GM12878 (cell line): ENCODE measurements around the gene REEP1. TPM values are rescaled to one million over a fixed set of nuclear protein-coding genes. Genes with fewer than 3 reads are reported as not detected.

Experiments
- ATAC-seq: fragments of 200-7000 bp; cut with Tn5 transposase; 3 replicates; pipeline ENCODE4 v1.9.1; 2020; ENCODE audit warnings: mild to moderate bottlenecking, moderate library complexity
- BruUV-seq: library from RNA; stranded (reverse); fragments of 400-500 nt; replicated peaks from 2 replicates; lab custom pipeline; 2021; lab: Mats Ljungman, UMichigan
- CTCF ChIA-PET: fragments of 300-600 bp; sonication (Branson Sonifier 250); formaldehyde crosslinking; extraction: SDS; loops from one replicate; lab custom pipeline; 2021; ENCODE audit warnings: inconsistent platforms; lab: Yijun Ruan, JAX
- POLR2A ChIA-PET: fragments of 350-600 bp; formaldehyde crosslinking; extraction: SDS; loops from one replicate; lab custom pipeline; 2021; ENCODE audit warnings: inconsistent platforms; lab: Charles Lee
- RAD21 ChIA-PET: fragments of 300-600 bp; sonication (Branson Sonifier 250); formaldehyde crosslinking; loops from one replicate; lab custom pipeline; 2023; ENCODE audit warnings: antibody characterized with exemption; ENCODE audit not compliant: unreplicated experiment; lab: Charles Lee
- SMC1A ChIA-PET: fragments of 300-600 bp; sonication (Branson Sonifier 250); formaldehyde crosslinking; loops from one replicate; lab custom pipeline; 2023; ENCODE audit not compliant: unreplicated experiment, uncharacterized antibody; lab: Charles Lee
- DNase-seq: peaks from one replicate; pipeline ENCODE4 v3.0.0-alpha.2; 2011; ENCODE audit warnings: low read depth, low spot score
- FAIRE-seq: peaks from 3 replicates; lab custom pipeline; 2011; peaks lifted over from hg19 to GRCh38; lab: Jason Lieb, UNC
- H2AFZ ChIP-seq: 2 replicates; pipeline ENCODE4 v1.6.0; 2011; ENCODE audit warnings: low read depth, low read length, control low read depth; ENCODE audit not compliant: control insufficient read depth
- H3K27ac ChIP-seq: 2 replicates; pipeline ENCODE4 v1.5.1; 2011; ENCODE audit warnings: control low read depth; ENCODE audit not compliant: control insufficient read depth, insufficient read depth
- H3K27me3 ChIP-seq, 2 experiments: replicated peaks in 1 of 2; 2 replicates each; pipeline versions ENCODE4 v1.6.0 to v1.6.1; 2011; ENCODE audit warnings: low read length in 1 of 2; ENCODE audit not compliant: control insufficient read depth in 2 of 2, insufficient read depth in 2 of 2
- H3K36me3 ChIP-seq, 2 experiments: 2 replicates each; pipeline ENCODE4 v1.5.1; 2011; ENCODE audit warnings: low read length in 1 of 2; ENCODE audit not compliant: control insufficient read depth in 2 of 2, insufficient read depth in 2 of 2
- H3K4me1 ChIP-seq: 2 replicates; pipeline ENCODE4 v1.6.1; 2011; ENCODE audit warnings: mild to moderate bottlenecking, low read length, moderate library complexity, mixed read lengths; ENCODE audit not compliant: control insufficient read depth, insufficient read depth
- H3K4me2 ChIP-seq: 2 replicates; pipeline ENCODE4 v1.6.0; 2011; ENCODE audit warnings: control low read depth; ENCODE audit not compliant: control insufficient read depth, insufficient read depth
- H3K4me3 ChIP-seq: fragments of 200-600 bp; sonication (generic); 2 replicates; pipeline ENCODE4 v1.5.1; 2016
- H3K79me2 ChIP-seq: 2 replicates; pipeline ENCODE4 v1.6.0; 2011; ENCODE audit warnings: low read length; ENCODE audit not compliant: control insufficient read depth, insufficient read depth
- H3K9ac ChIP-seq: 2 replicates; pipeline ENCODE4 v1.8.0; 2011; ENCODE audit warnings: low read length, control low read depth, mixed read lengths; ENCODE audit not compliant: control insufficient read depth, insufficient read depth
- H3K9me3 ChIP-seq: replicated peaks from 3 replicates; pipeline ENCODE4 v1.5.1; 2011; ENCODE audit warnings: mild to moderate bottlenecking, low read length; ENCODE audit not compliant: control insufficient read depth, insufficient read depth
- H4K20me1 ChIP-seq: 2 replicates; pipeline ENCODE4 v1.6.0; 2011; ENCODE audit not compliant: control insufficient read depth, insufficient read depth
- CBX3 ChIP-seq: fragments of 200-600 bp; sonication (generic); IDR thresholded peaks from 2 replicates; pipeline ENCODE4 v1.6.1; 2016; ENCODE audit warnings: low read depth, borderline replicate concordance
- LARP7 ChIP-seq: fragments of 450-650 bp; IDR thresholded peaks from 2 replicates; pipeline ENCODE4 v1.6.1; 2017; ENCODE audit warnings: mild to moderate bottlenecking
- ZNF274 ChIP-seq: IDR thresholded peaks from one replicate; pipeline ENCODE4 v1.8.0; 2011; ENCODE audit not compliant: insufficient read length, insufficient read depth
- ZSCAN29 ChIP-seq: fragments of 450-650 bp; IDR thresholded peaks from 2 replicates; pipeline ENCODE4 v1.6.1; 2017; ENCODE audit warnings: mild to moderate bottlenecking, moderate library complexity
- WGBS: methylation state at CpG from one replicate; pipeline ENCODE4 v1.1.6; 2016; ENCODE audit warnings: low lambda C conversion rate; ENCODE audit not compliant: insufficient replicate concordance, insufficient coverage; ENCODE audit errors: missing lambda C conversion rate; 5-methylcytosine and 5-hydroxymethylcytosine counted together
- in situ Hi-C: fragments of 300-500 bp; cut with MboI; formaldehyde crosslinking; loops from 9 replicates; pipeline ENCODE4 v1.14.3; 2018; ENCODE audit warnings: mixed read lengths
- intact Hi-C: fragments of 100-400 bp; cut with micrococcal nuclease; formaldehyde crosslinking; loops from one replicate; pipeline ENCODE4 v1.14.2; 2022; ENCODE audit not compliant: unreplicated experiment
- polyA plus RNA-seq, 11 experiments: library from polyadenylated mRNA; depleted of rRNA in 4 of 11; unstranded in 6 of 11; stranded (reverse) in 5 of 11; fragments of >200 nt; fragmentation: Nextera tagmentation in 4 of 11; fragmentation: Illumina TruSeq in 1 of 11; extraction: Ambion mirVana in 4 of 11; extraction: Trizol in 1 of 11; gene quantifications; 1 replicate in 1 of 11; 2 replicates in 10 of 11; pipeline versions ENCODE4 v1.2.1 to v1.2.3, GENCODE V29; 2011 to 2016; ENCODE audit warnings: inconsistent platforms in 2 of 11, missing spikeins in 2 of 11, low read depth in 1 of 11
- total RNA-seq, 4 experiments: library from RNA; depleted of rRNA in 3 of 4; stranded (reverse); fragments of >200 nt in 3 of 4; fragmentation: Illumina TruSeq in 1 of 4; extraction: Trizol in 1 of 4; gene quantifications; 2 replicates each; pipeline versions ENCODE4 v1.2.1 to v1.2.3, GENCODE V29; 2013 to 2021
- TF ChIP-seq, protein P1 (sequence below): fragments of 450-650 bp; IDR thresholded peaks from 2 replicates; pipeline ENCODE4 v1.6.1; 2018; ENCODE audit warnings: borderline replicate concordance, mild to moderate bottlenecking; ENCODE audit not compliant: partially characterized antibody

REEP1 gene
- total and polyA plus RNA-seq, 10 of the 15 experiments (the other 5 are each of a cell fraction or from before 2014, with no cell fraction given), result 0.02 to 0.30 (median 0.09) TPM; not detected in 1

DNA sequence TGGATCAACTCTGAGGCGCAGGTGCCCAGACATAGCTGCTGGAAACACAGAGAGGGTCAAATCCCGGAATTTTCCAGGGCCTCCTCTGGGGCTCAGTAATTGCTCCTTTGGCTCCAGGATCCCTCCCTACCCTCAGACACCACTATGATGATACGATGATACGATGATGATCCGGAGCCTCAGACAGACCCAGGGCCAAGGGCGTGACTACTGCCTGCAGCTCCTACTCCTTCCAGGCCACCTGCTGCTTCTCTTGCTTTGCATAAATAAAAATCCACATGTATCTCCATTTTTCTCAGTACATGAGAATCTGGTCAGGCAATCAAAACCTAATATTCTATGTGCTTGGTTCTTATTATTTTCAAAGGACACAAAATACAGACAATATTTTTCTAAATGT lies 104.5 kb downstream of the REEP1 start:
- 74% methylated on average over 6 of the region's 6 CpGs for WGBS
- ChIA-PET CTCF (interaction anchor here (0.6 to 0.8 kb wide), 2 partner anchors 12 to 40 kb away, joined by 3 read pairs; no protein-coding TSS in a partner anchor), POLR2A (interaction anchor here (0.6 to 0.8 kb wide), 2 partner anchors 59 to 894 kb away, joined by 3 read pairs; no protein-coding TSS in a partner anchor), SMC1A (interaction anchor here (0.9 to 1.0 kb wide), 3 partner anchors 19 to 132 kb away, joined by 3 read pairs; no protein-coding TSS in a partner anchor), RAD21 (interaction anchor here (1.3 to 1.6 kb wide), 2 partner anchors 11 kb away, joined by 3 read pairs; no protein-coding TSS in a partner anchor)
- Histone ChIP-seq H3K36me3 (no peaks in the 10 kb centered on the region), H3K9me3 (no peaks in the 10 kb centered on the region), H3K27me3 (no peaks in the 10 kb centered on the region), H3K27ac (no peak overlapping the region), H3K9ac (no peak overlapping the region), H3K4me3 (no peak overlapping the region), H4K20me1 (no peaks in the 10 kb centered on the region), H2AFZ (no peak overlapping the region), H3K4me1 (peaks cover 15% of the 10 kb centered on the region), H3K79me2 (no peaks in the 10 kb centered on the region), H3K4me2 (no peak overlapping the region)
- in situ Hi-C loops (no loop called here), intact Hi-C loops (no loop called here)
- no TSS peak for BruUV-seq
- TF ChIP-seq ZSCAN29, result no peak
- TF ChIP-seq, protein P1, sequence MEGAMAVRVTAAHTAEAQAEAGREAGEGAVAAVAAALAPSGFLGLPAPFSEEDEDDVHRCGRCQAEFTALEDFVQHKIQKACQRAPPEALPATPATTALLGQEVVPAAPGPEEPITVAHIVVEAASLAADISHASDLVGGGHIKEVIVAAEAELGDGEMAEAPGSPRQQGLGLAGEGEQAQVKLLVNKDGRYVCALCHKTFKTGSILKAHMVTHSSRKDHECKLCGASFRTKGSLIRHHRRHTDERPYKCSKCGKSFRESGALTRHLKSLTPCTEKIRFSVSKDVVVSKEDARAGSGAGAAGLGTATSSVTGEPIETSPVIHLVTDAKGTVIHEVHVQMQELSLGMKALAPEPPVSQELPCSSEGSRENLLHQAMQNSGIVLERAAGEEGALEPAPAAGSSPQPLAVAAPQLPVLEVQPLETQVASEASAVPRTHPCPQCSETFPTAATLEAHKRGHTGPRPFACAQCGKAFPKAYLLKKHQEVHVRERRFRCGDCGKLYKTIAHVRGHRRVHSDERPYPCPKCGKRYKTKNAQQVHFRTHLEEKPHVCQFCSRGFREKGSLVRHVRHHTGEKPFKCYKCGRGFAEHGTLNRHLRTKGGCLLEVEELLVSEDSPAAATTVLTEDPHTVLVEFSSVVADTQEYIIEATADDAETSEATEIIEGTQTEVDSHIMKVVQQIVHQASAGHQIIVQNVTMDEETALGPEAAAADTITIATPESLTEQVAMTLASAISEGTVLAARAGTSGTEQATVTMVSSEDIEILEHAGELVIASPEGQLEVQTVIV, result no peak
- no peak for FAIRE-seq
- DNase-seq, result no peak
- no peak for ATAC-seq

DNA sequence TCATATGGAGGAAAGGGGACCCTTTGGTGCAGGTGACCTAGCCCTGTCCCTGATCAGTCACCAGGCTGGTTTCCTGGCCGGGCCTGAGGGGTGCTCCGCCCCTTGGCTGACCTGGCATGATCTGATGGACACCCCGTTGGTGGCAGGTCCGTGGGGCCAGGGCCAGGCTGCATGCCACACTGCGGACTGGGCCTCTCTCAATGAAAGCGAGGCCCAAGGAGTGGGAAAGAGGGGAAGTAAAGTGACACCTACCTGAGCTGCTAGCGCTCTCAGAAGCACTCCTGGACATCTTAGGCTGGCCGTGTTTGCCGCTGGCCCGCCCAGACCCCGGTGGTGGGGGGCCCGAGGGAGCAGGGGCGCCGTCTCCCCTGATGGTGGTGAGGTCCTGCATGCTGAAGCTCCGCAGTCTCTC lies 105.0 kb downstream of the REEP1 start:
- ATAC-seq (no peak), FAIRE-seq (no peak), DNase-seq (no peak)
- no peaks in the 10 kb centered on the region for H4K20me1 ChIP-seq
- TF ChIP-seq LARP7 (no peak), CBX3 (no peak), ZNF274 (no peak)
- SMC1A ChIA-PET, result interaction anchor here (0.9 to 1.0 kb wide), 2 partner anchors 20 to 133 kb away, joined by 3 read pairs; no protein-coding TSS in a partner anchor
- H3K27me3 ChIP-seq, result no peaks in the 10 kb centered on the region
- H3K79me2 ChIP-seq, result no peaks in the 10 kb centered on the region
- in situ Hi-C loops (no loop called here), intact Hi-C loops (no loop called here)
- no TSS peak for BruUV-seq
- H3K27ac ChIP-seq, result no peak overlapping the region
- peaks cover 12% of the 10 kb centered on the region for H3K4me1 ChIP-seq
- H3K4me2 ChIP-seq, result no peak overlapping the region
- RAD21 ChIA-PET, result interaction anchor here (0.6 to 1.6 kb wide), 3 partner anchors 11 to 17 kb away, joined by 3 read pairs; no protein-coding TSS in a partner anchor
- CTCF ChIA-PET, result no interaction called here
- WGBS, result 69% methylated on average over 15 of the region's 15 CpGs
- no peak overlapping the region for H2AFZ ChIP-seq
- H3K9me3 ChIP-seq, result no peaks in the 10 kb centered on the region
- no peak overlapping the region for H3K4me3 ChIP-seq
- no peak overlapping the region for H3K9ac ChIP-seq
- no peaks in the 10 kb centered on the region for H3K36me3 ChIP-seq
- POLR2A ChIA-PET, result interaction anchor here (0.8 kb wide), 1 partner anchor 60 kb away, joined by 3 read pairs; no protein-coding TSS in a partner anchor
